HEK293 (cell line): ENCODE results near the gene CFP.

ENCODE experiments used
- PRDM1 ChIP-seq: fragments of 450-650 bp; formaldehyde crosslinking; IDR thresholded peaks from 2 replicates; pipeline ENCODE4; 2016; ENCODE audit warnings: missing biosample characterization, missing genetic modification characterization
- TCF7L2 ChIP-seq: IDR thresholded peaks from 2 replicates; pipeline ENCODE4 v1.6.1; 2011; ENCODE audit warnings: low read depth, mild to moderate bottlenecking, inconsistent platforms, low read length, moderate library complexity, borderline replicate concordance

DNA sequence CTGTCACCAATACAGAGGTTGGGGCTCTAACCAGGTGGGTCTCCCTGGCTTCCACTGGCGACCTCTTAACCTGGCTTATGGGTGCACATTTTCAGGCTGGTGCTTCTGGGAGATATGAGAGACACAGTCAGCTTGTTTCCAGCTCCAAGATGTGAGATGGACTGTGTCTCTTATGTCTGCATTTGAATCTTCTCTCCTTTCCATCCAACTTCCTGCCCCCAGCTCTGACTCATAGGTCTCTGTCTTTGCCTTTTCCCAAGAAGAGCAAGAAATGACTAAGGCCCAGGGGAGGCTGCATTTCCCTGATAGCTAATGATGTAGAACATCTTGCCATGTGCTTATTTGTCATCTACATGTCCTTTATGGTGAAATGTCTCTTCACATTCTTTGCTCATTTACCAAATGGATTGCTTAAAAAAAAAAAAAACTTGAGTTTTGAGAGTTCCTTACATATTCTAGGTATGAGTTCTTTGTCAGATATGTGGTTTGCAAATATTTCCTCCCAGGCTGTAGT, 32.5 kb upstream of the CFP start:
- no peak for TF ChIP-seq TCF7L2
- no peak for TF ChIP-seq PRDM1
